HG03571 (cell line): ENCODE measurements around the gene SHISA3.

ENCODE experiments used
- ATAC-seq: cut with Tn5 transposase; IDR thresholded peaks from one replicate; pipeline ENCODE4 v1.9.1; 2021; ENCODE audit not compliant: unreplicated experiment

The SHISA3 gene

DNA sequence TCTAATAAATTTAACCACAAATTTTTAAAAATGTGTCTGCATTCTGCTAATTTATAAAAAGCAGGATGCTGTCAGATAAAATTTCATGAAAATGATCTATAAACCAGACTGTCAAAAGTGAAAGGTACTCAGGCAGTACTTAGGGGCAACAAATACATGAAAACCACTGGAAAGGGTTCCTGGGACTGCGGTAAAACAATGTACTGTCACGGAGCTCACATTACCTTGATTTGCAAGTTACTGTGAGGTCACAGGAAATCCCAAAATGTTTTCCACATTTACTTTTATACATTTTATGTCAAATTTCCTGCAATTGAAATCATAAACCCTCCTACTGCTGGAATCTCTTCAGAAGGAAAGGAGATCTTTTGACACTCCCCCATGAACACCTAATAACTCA, 45.3 kb downstream of the SHISA3 start:
- no peak for ATAC-seq

DNA sequence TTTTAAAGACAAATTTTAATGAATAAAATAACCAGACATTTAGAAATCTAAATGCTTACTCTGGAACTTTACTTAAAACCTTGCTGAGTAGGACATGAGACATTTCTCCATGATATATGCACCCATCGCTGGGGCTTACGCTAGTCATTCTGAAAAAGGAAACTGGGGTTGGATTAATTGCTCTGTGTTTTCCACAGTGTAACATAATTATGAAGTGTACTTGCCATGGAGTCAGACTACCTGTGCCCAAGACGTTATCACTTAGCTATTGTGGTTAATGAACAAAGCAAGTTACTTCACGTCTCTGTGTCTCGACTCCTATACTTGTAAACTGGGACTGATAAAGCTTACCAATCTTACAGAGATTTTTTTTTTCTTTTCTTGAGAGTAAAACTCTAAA, 47.8 kb downstream of the SHISA3 start:
- ATAC-seq, result no peak

DNA sequence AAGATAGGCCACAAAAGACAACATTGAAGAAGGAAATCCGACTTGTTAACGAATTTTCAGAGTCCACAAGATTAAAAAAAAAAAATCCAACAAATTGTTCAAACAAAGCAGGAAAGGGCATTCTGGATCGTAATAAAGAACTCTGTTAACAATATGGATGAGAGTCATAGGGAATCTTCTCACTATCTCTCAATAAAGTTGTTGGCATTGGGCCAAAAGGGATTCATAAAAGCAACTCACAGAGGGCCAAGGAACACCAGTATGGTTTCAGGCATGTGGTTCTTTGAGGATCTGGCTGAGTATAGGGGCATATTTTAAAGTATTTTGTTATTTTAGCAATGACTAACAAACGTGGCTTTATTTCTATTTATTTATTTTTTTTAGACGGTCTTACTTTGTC, 49.5 kb downstream of the SHISA3 start:
- ATAC-seq, result no peak
